Activated CD4-positive, CD25-positive, alpha-beta regulatory T cell treated with anti-CD3 and anti-CD28 coated beads, Interleukin-2, amount 50 U/mL, for 72 hours (primary cell): ENCODE results near the gene HEXB.
A peak's percentile ranks its signal among the peaks of the same experiment; 100 is the strongest.

Experiments used
- DNase-seq: peaks from one replicate; pipeline ENCODE4 v3.0.0; 2021

Gene HEXB

DNA sequence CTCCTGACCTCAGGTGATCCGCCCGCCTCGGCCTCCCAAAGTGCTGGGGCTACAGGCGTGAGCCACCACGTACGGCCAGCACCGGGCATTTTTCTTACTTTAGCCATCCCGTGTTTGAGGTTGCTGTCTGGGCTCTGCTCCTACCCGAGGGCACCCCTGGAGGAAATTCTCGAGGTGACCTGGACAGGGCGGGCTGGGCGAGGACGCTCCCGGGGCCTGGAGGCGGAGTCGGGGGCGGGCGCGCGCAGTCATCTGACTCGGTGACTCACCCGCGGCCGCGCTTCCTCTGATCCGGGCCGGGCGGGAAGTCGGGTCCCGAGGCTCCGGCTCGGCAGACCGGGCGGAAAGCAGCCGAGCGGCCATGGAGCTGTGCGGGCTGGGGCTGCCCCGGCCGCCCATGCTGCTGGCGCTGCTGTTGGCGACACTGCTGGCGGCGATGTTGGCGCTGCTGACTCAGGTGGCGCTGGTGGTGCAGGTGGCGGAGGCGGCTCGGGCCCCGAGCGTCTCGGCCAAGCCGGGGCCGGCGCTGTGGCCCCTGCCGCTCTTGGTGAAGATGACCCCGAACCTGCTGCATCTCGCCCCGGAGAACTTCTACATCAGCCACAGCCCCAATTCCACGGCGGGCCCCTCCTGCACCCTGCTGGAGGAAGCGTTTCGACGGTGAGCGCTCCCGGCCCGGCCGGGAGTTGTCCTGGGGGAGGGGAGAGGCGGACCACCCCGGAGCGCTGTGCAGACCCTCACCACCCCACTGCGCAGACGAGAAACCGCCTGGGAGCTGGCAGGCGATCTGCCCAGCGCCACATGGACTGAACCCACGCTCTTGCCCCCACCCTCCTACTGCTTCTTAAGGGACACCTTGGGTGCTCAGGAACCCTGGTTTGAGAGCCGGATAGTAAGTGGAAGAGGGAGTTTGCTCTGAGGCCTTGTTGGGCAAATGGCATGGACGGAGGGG lies at the start of gene HEXB:
Gene HEXB (plus strand): TSS at position 334 of the 952 bp plus-strand sequence. CDS start 28 bp downstream, at position 362.
- DNase-seq, result peak; percentile 89

DNA sequence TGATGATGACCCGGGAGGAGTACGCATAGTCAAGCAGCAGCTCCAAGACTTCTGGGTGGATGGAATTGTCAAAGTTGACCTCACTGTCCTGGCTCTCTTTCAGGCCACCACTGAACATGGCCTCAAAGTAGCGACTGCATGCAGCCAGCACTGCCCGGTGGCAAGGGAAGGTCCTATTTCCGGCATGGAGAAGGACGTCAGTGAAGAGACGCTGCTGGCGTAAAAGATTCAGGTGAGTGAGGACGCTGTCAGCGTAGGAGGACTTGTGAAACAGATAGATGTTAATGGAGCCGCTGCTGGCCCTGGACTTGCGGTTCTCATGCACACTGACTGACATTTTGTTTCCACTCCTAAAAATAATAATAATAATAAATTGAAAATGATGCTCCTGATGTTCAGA lies 48.9 kb upstream of the HEXB start:
- no peak for DNase-seq

DNA sequence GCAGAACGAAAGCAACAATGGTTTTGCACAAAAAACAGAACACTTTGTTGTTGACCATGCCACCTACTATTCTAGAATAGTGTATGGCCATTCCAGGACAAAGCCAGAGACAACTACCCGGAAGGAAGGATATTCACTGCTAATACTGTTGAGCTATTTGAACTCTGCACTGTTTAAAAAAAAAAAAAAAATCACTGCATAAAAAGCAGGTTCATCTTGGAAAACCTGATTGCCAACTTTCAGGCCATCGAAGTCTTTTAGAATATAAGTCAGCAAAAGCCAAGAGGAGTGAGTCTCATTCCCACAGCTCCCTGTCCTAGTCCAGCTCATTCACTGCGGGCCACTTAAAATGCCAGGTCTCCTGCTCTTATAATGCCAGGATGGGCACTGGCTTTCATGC lies 48.5 kb upstream of the HEXB start:
- DNase-seq, result no peak

DNA sequence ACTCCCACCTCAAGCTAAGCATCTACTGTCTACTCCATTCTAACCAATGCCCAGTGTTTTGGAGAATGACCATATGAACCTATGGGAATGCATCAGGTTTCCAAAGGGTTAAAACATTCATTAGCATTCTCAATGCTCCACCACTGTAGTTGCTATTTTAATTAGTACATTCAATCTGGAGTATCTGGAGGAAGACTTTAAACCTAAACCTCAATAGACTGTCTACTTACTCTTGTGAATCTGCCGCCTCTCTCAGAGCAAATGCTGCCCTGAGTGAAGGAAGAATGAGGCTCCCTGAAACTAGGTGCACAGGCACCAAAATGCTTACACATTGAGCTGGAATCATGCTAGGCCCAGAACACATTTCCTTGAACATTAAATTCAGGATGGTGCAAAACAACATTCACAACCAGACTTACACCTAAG lies 46.5 kb upstream of the HEXB start:
- no peak for DNase-seq

DNA sequence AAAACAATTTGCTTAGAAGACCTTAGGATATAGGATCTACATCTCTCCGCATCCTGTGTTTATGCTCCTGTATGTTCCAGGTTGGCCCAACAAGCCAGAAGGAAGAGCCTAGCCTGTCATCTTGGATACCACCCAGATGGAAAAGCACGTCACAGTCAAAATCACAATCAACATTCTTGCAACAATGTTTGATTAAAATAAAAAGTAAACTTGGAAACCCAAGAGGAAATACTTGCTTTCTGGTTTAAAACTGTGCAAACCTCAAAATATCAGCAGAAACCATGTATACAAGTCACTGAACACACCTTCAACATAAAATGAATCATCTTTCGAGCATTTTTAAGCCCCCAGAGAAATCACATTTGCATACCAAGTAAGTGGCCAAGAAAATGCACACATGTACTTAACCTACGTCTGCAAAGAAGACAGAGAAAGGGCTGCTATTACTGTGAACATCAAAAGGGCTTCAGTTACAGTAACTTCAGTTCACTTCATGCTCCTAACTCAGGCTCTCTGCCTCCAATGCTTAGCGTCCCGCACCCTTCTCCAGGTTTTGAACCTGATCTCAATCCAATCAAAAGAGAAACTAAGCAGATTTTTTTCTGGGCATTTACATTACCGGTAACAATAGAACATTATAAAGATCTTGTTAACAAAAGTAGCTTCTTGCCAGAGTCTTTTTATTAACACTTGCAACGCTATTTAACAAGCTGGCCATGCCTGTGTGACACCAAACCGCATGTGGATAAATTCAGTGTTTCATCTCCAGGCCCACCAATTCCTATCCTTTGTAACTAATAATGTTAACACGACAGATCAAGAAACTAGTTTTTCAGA lies 45.8 kb upstream of the HEXB start:
- no peak for DNase-seq

DNA sequence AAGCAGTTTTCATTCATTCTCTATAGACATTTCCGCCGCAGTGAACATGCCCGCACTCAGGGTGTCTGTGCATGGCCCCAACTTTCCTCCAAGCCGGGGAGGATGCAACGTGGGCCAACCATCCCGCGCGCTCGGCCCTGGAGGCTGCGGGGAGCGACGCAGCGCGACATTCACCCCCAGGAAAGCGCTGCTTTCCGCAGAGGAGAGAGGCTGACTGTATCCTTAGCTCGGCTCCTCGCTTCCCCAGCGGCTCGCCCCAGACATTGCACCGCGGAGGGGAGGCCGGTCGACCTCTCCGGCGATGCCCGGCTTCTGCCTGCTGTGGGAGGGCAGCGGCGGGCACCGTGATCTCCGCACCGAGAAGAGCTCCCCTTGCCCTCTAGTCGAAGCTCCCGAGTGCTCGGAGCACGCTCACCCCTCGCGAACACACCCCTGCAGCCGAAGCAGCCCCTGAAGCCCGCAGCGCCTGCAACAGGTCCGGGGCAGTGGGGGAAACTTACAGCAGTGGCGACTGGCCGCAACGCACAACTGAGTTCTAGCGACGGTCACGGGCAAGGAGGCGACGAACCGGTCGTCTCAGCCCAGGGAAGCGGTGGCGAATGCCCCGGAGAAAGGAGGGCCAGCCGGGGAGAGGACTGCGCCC lies 45.1 kb upstream of the HEXB start:
- DNase-seq, result peak; percentile 37

DNA sequence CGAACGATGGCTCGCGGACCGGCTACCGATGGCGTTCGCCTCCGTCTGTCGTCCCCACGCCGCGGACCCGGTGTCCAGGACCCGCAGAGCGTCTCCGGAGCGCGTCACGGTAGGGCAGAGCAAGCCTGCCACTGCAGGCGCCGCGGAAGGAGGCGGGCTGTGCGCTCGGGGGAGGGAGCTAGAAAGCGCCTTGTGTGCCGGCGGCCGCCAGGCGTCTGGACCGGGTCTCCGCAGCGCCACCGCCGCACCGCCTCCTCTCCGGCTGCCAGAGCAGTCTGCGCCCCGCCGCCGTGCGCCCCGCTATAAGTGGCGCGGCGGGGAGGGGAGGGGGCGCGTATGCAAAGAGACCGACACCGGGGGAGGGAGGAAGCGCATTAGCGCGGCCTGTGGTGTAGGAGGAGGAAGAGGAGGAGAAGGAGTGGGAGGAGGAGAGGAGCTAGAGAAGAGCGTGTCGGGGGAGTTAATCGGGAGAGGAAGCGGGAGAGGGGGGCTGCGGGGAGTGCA lies 44.5 kb upstream of the HEXB start, which contains the start of gene ENC1:
Gene ENC1 (minus strand): TSS at position 279 of the 504 bp plus-strand sequence. CDS start 4,243 bp downstream, outside the sequence.
- peak; percentile 68 for DNase-seq

DNA sequence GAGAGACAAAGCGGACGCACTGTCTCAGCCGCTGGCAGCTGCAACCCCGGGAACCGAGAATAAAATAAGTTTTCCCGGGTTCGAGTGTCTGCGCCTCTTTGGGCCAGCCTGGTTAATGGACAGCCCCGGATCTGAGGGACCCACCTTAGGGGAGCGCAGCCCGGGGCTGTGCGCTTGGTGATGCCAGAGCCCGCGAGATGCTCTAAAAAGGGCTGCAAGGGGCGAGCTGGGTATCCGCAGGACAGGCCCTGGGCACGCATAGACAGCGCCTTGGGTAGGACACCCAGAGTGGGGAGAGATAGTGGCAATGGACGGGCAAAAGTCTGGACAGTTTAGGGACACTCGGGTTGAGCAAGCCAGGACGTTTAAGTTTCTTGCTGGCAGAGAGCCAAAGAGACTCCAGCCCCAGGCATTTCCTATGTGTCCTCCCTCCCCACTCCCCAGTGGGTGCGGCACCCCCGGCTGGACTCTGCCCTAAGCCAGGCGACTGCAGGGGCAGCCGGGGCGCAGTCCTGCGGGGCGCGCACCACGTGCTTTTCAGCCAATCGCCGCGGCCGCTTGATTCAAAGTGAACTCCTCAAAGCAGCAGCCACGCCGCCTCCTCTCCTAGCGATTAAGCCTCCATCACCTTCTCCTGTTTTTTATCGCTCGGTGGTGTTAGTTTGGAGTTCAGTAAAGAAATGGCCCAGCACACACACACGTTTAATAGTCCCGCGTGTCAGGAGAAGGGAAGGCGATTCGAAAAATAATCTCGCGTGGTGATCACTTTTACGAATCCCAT lies 43.9 kb upstream of the HEXB start:
- DNase-seq, result peak; percentile 45

DNA sequence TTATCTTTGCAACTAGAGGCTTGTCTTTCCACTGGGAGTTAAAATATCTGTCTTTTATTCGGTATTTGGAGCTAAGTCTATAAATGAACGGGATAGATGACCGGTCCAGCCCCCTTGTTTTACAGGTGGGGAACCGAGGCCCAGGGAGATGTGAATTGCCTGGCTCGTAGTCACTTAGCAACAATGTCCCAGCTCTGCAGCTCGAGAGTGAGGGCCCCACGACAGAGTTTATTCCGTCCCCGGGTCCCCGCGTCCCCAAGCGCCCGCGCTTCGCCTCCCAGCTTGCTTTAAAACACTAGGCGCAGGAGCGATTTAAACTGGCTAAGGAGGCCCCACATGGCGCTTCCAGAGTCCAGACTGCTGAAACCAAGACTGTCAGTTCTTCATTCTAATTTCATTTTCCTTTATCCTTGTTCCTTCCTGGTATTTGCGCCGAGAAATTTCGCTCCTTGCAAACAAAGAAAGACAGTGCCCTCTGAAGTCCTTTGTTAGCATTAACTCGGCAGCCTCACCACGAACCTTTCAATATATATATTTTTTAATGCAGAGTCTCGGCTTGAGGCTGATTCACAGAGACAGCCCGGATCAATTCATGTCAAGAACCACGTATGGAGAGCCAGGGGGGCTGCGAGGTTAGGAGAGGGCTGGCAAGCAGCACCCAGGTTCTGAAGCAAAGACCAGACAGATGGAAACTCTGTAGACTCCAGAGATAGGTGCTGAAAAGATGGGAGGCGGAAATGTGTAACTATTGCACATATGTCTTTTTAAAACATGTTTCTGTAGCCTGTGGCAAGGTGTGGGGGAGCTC lies 43.1 kb upstream of the HEXB start:
- DNase-seq, result no peak

DNA sequence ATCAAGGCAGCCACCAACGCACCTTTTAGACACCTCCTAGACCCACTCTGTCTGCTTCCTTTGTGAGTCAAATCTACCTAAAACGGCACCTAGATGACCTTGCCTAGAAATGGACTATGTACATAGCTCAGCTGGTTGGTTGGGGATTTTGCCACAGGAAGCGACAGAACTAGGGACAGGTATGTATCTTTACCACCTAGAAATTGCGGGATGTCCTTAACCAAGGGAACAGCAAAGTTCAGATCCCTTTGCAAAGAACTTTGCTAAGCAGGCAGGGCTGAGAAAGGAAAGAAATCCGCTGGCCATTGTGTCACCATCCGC lies 42.5 kb upstream of the HEXB start:
- no peak for DNase-seq

DNA sequence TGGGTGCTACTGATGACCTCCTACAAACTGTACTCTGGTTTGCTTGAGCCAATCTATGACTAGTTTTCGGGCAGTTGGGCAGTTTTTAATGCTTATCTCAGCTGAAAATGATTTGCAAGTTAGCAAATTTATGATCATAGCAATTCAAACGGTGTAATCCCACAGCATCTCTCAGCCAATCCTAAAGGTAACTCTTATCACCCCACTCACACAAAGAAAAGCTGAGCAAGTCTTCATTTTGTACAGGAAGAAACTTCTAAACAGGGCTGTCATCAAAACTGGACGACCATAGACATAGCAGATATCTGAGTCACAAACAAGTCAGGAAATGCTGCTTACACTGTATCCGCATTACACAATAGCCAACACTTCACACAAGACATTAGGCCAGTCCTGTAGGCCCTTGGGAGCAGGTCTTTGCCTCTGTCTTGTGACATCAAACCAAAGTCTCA lies 41.9 kb upstream of the HEXB start:
- DNase-seq, result no peak

DNA sequence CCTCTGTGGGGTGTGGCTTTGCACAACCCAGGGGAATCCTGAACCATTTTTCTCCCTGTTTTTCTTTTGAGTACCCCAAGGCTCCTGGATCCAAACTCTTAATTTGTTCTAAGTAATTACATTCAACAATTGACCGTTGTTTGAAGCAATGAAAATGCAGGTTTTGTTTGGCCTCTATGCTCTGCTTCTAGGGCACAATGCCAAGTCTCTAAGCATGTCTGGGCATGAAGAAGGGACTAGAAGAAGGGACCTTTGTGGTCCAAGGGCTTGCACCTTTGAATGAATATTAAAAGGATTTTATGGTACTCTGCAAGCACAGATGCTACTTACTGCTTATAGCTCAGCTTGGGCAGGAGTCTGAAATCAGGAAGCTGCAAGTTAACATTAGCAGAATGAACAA lies 37.9 kb upstream of the HEXB start:
- DNase-seq, result no peak

DNA sequence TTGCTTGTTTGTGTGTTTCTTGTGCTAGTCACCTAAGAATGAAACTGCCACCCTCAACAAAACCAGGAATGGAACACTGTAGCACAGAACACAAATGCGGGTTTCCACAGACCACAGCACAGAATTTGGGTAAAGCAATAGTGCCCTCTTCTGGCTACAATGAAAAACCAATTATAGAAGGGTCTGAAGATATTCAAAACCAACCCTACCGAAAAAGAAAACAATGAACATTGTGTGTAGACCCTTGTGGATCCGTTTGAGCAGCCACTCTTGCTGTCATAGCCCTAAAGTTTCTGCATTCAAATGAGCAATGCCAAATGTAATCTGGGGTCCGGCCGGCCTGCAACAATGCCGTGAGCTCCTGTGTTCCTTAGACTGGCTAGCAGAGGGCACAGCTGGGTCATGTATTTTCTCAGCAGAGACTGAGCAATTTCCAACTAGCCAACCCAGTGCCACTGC lies 36.2 kb upstream of the HEXB start:
- no peak for DNase-seq

DNA sequence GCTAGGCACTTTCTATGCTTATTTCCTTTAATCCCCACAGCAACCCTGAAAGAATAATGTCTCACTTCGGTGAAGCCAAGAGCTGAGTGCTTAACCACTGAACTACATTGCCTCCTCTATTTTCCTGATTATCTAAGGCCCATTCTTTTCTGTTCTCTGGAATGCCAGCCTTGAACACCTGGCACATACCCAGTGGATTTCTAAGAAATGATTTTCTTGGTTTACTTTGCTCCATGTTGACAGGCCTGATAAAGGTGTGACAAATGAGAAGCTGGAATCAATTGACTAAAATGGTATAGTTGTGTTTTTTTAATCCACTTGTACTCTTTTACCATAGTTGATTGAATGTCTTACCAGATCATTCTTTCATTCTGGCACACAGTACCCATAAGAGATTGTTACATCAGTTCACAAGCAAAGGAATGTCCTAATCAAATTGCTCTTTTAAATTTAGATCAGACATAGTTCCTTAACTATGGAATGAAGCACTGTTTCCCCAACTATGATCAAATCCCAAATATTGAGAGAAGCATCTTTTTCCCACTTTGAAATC lies 35.5 kb upstream of the HEXB start:
- no peak for DNase-seq

DNA sequence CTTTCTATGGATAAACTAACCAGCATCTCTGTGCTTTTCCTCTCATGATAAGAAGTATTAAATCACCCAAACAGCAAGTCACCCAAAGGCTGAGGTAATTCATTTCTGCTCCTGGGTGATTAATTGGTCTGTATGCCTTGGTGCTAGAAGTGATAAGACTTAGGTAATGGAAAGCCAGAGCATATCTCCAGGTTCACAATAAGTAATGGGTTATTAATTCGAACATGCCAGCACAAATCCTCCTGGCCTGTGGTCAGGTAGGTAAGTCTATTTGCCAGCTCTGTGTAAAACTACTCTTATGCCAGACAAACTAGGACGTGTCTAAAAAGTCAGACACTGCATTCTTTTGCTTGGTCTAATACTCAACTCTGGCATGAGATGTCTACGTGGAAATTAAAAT lies 33.3 kb upstream of the HEXB start:
- DNase-seq, result no peak

DNA sequence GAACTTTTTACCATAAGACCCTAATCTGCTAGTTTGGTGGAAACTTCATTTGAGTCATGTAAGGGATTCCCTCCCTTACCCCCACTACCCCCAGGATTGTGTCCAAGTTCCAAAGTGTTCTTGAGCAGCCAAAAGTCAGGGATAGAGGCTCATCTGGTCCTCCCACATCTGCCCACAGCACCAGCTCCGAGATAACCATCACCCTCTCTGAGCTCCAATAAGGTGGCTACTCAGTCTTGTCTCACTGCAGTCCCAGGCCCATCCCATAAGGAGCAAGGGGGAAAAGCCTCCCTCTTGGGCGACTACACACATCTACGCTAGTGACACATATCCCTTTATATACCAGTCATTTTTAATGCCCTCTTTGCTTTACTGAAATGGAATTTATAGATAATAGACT lies 32.5 kb upstream of the HEXB start:
- no peak for DNase-seq

DNA sequence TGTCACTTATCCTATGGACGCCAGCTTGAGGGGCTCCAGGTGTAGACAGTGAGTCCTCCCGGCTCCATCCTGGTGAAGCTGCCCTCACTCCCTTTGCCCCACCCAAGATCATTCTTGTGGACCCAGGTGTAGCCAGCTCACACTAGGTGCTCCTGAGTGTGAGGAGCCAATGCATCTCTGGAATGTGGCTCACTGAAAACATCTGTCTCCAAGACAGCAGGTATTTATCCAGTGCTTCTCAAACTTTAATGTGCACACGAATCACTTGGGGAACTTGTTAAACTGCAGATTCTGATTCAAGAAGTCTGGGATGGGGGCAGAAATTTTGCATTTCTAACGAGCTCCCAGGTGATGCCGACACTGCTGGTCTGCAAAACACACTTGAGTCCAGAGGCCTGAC lies 31.0 kb upstream of the HEXB start:
- no peak for DNase-seq

DNA sequence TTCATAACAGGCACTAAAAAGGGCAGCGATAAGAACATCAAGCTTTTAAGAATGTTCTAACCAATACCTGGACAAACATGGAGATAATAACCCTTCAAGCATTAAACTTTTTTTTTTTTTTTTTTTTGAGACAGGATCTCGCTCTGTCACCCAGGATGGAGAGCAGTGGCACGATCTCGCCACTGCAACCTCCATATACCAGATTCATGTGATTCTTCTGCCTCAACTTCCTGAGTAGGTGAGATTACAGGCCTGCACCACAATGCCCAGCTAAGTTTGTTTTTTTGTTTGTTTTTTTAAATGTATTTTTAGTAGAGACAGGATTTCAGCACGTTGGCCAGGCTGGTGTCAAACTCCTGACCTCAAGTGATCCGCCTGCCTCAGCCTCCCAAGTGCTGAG lies 29.8 kb upstream of the HEXB start:
- DNase-seq, result no peak

DNA sequence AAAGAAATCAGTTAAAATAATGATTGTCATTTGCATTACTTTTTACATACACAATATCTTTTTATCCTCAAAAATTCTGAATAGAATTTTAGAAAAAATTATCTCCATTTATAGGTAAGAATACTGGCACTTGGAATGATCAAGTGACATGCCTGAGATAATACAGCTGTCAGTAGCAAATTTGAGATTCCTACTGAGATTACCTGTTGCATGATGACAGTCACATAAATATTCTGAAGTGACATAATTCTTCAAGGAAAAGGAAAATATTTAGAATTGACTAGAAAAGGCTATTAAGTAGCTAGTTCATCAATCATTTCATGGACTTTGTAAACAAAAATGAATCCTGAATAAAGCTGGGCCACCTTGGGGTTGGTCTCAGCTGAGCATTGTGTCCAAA lies 29.3 kb upstream of the HEXB start:
- DNase-seq, result no peak

DNA sequence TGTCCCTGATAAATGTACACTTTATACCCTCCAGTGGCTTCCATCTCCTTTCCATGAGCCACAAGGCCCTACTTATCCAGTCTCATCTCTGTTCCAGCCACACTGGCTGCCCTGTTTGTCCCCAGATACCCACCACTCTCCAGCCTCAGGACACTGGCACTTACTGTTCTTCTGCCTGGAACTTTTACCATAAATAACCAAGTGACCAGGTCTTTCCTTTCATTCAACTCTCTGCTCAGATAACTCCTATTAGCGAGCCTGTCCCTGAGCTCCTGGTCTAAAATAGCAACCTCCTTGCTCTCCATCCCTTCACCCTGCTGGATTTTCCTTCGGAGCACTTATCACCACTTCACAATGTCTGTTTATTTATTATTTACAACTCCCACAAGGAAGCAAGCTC lies 27.9 kb upstream of the HEXB start:
- no peak for DNase-seq

DNA sequence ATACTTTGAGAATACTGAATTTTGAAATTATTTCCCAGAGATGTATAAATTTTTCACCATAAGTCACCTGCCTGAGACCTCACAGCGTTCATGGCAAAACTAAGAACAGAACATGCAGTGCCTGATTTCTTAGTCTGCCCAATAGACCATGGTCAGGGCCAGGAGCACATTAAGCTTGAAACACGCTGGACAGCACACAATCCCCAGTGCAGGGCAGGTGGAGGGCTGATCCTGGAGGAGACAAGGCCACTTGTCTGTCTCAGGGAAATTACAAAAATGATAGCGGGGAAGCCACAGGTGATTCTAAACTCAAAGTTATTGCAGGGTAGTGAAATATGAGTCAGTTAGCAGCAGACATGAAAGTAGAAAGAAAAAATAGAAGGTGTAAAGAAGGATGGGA lies 25.9 kb upstream of the HEXB start:
- no peak for DNase-seq
